Lower leg skin (tissue), 4 donors: ENCODE data around the gene YWHAQ. TPM values are rescaled to one million over a fixed set of nuclear protein-coding genes. Genes with fewer than 3 reads are reported as not detected.
"Not testable (repeated sequence)": the region's sequence is repeated elsewhere in the genome, so short reads cannot be mapped to it uniquely, and the experiment has no call there.

Source experiments
- DNase-seq, 2 donors: peaks; one replicate each; pipeline ENCODE4 v3.0.0-alpha.2; 2019; ENCODE audit warnings: low spot score in 2 of 2
- H3K4me3 ChIP-seq: fragments of 200-600 bp; sonication (generic); 2 replicates; pipeline ENCODE4 v1.5.1; 2017; ENCODE audit warnings: mild to moderate bottlenecking, low read depth; ENCODE audit not compliant: poor library complexity, severe bottlenecking
- CTCF ChIP-seq, 3 donors: fragments of 450-650 bp; IDR thresholded peaks; one replicate each; pipeline ENCODE4 v1.5.1; 2016; ENCODE audit warnings: antibody characterized with exemption in 3 of 3, mild to moderate bottlenecking in 3 of 3, moderate library complexity in 2 of 3
- POLR2A ChIP-seq, 2 donors: fragments of 450-650 bp; IDR thresholded peaks; one replicate each; pipeline ENCODE4 v1.6.1; 2016 to 2017; ENCODE audit warnings: antibody characterized with exemption in 2 of 2, mild to moderate bottlenecking in 1 of 2, moderate library complexity in 1 of 2
- WGBS, 2 donors: methylation state at CpG; one replicate each; pipeline ENCODE4 v1.1.5; 2018; 5-methylcytosine and 5-hydroxymethylcytosine counted together
- intact Hi-C: fragments of 100-400 bp; cut with DNase I; formaldehyde crosslinking; loops from one replicate; pipeline ENCODE4 v1.15.0; 2023; ENCODE audit warnings: low total_unique reads
- total RNA-seq, 4 donors: library from RNA; depleted of rRNA; stranded (reverse); fragments of >200 nt; gene quantifications; one replicate each; pipeline ENCODE4 v1.1.0, GENCODE V29; 2016

YWHAQ gene
- total RNA-seq, 4 donors from 2014 or later: 85.6 to 159 (median 121) TPM

GRCh38 chr2:9610781-9611548 is 19.8 kb downstream of the YWHAQ start:
- intact Hi-C loops: no loop called here
- 76 to 79% methylated on average over 7 of the region's 7 CpGs for WGBS, 2 donors
- no peak overlapping the region for H3K4me3 ChIP-seq
- TF ChIP-seq CTCF (IDR thresholded peaks at IDR 0.05) (no peak), POLR2A (IDR thresholded peaks at IDR 0.05) (no peak)
- no peak for DNase-seq

- WGBS, 2 donors: 74 to 77% methylated on average over 10 of the region's 10 CpGs
- intact Hi-C loops, DNase-seq, H3K4me3 ChIP-seq: not testable (repeated sequence)
Measured at GRCh38 chr2:9608491-9608890, 22.3 kb downstream of the YWHAQ start.

- DNase-seq: no peak
- no peak for TF ChIP-seq POLR2A (IDR thresholded peaks at IDR 0.05)
- TF ChIP-seq CTCF (IDR thresholded peaks at IDR 0.05): no peak
- WGBS, 2 donors: 99 to 100% methylated on average over 3 of the region's 3 CpGs
Measured at GRCh38 chr2:9602412-9602811, 28.4 kb downstream of the YWHAQ start.

DNA sequence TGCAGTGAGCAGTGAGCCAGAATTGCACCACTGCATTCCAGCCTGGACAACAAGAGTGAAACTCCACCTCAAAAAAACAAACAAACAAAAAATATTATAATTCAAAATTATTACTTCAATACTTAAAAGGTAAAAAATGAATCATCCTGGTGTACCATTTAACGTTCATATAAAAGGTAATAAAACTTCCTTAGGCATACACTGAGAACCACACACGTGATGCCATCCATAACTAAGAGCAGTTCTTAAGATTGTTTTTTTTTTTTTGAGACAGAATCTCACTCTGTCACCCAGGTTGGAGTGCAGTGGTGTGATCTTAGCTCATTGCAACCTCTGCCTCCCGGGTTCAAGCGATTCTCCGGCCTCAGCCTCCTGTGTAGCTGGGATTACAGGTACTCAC is 29.4 kb downstream of the YWHAQ start:
- no peak overlapping the region for H3K4me3 ChIP-seq
- no peak for DNase-seq
- WGBS, 2 donors: 91 to 93% methylated on average over 5 of the region's 5 CpGs
- no peak for TF ChIP-seq POLR2A (IDR thresholded peaks at IDR 0.05)
- TF ChIP-seq CTCF (IDR thresholded peaks at IDR 0.05): no peak
- intact Hi-C loops: no loop called here

More at GRCh38 chr2:9602412-9602811, 28.4 kb downstream of the YWHAQ start:
- intact Hi-C loops: no loop called here
- no peak overlapping the region for H3K4me3 ChIP-seq

DNA sequence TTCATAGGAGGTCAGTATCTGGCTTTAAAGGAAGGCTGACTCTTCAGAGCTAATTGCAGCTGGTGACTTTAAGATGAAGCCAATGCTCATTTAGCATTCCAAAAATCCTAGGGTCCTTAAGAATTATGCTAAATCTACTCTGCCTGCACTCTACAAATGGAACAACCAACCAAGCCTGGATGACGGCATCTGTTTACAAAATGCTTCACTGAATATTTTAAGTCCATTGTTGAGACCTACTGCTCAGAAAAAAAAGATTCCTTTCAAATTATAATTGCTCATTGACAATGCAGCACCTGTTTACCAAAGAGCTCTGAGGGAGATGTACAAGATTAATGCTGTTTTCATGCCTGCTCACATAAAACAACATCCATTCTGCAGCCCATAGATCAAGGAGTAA is 31.4 kb downstream of the YWHAQ start:
- no peak for DNase-seq
- TF ChIP-seq CTCF (IDR thresholded peaks at IDR 0.05) (no peak), POLR2A (IDR thresholded peaks at IDR 0.05) (no peak)
- intact Hi-C loops: no loop called here
- 96 to 100% methylated on average over 1 of the region's 1 CpG for WGBS, 2 donors
- H3K4me3 ChIP-seq: no peak overlapping the region

- TF ChIP-seq CTCF (IDR thresholded peaks at IDR 0.05) (no peak), POLR2A (IDR thresholded peaks at IDR 0.05) (no peak)
- no peak for DNase-seq
- intact Hi-C loops: no loop called here
- 91% methylated on average over 10 of the region's 10 CpGs for WGBS, 2 donors
- H3K4me3 ChIP-seq: no peak overlapping the region
Measured at GRCh38 chr2:9596621-9597311, 34.0 kb downstream of the YWHAQ start.
